Right lobe of liver (tissue), 6 donors: ENCODE data around the gene CEMIP2. TPM values are rescaled to one million over a fixed set of nuclear protein-coding genes. Genes with fewer than 3 reads are reported as not detected.

Experiments used
- ATAC-seq, 4 donors: fragments of 200-7000 bp; cut with Tn5 transposase; one replicate each; pipeline ENCODE4 v1.9.1; 2020; ENCODE audit warnings: mild to moderate bottlenecking in 4 of 4, moderate library complexity in 4 of 4
- DNase-seq, 3 donors: peaks; one replicate each; pipeline ENCODE4 v3.0.0-alpha.2; 2020
- H3K27ac ChIP-seq, 3 donors: fragments of 200-600 bp; one replicate each; pipeline ENCODE4 v1.8.0; 2022
- H3K27me3 ChIP-seq, 2 donors: fragments of 200-600 bp; one replicate each; pipeline ENCODE4 v1.8.0; 2022
- H3K36me3 ChIP-seq, 4 donors: fragments of 200-600 bp; sonication (generic) in 1 of 4; one replicate each; pipeline versions ENCODE4 v1.5.1 to v1.8.0; 2017 to 2022; ENCODE audit warnings: control low read depth in 1 of 4
- H3K4me1 ChIP-seq, 4 donors: fragments of 200-600 bp; sonication (generic) in 1 of 4; one replicate each; pipeline versions ENCODE4 v1.5.1 to v1.8.0; 2017 to 2022; ENCODE audit warnings: control low read depth in 1 of 4
- H3K4me3 ChIP-seq, 3 donors: fragments of 200-600 bp; one replicate each; pipeline ENCODE4 v1.8.0; 2022
- H3K9me3 ChIP-seq, 4 donors: fragments of 200-600 bp; sonication (generic) in 1 of 4; one replicate each; pipeline versions ENCODE4 v1.5.1 to v1.8.0; 2017 to 2022; ENCODE audit warnings: control low read depth in 1 of 4
- CTCF ChIP-seq, 4 donors: fragments of 200-600 bp in 3 of 4; fragments of 450-650 bp in 1 of 4; IDR thresholded peaks; one replicate each; pipeline versions ENCODE4 v1.5.1 to v1.8.0; 2016 to 2022; ENCODE audit warnings: antibody characterized with exemption in 4 of 4, mild to moderate bottlenecking in 2 of 4
- POLR2A ChIP-seq: fragments of 450-650 bp; IDR thresholded peaks from one replicate; pipeline ENCODE4 v1.6.1; 2017; ENCODE audit warnings: antibody characterized with exemption, mild to moderate bottlenecking
- WGBS: methylation state at CpG from one replicate; pipeline ENCODE4 v1.1.6; 2018; ENCODE audit warnings: low coverage, low lambda C conversion rate; ENCODE audit not compliant: insufficient coverage; ENCODE audit errors: missing lambda C conversion rate; 5-methylcytosine and 5-hydroxymethylcytosine counted together
- intact Hi-C, 2 donors: fragments of 100-400 bp; cut with DNase I; formaldehyde crosslinking; loops; one replicate each; pipeline versions ENCODE4 v1.11.2 to v1.14.1; 2022
- total RNA-seq, 6 experiments: library from RNA; depleted of rRNA in 2 of 6; stranded (reverse); fragments of >200 nt in 2 of 6; fragmentation: NEBNext Ultra II Directional in 3 of 6; extraction: Animal tissue kit (Norgen Biotek cat#: 25700) in 3 of 6; gene quantifications; one replicate each; pipeline versions ENCODE4 v1.1.0 to v1.2.4, GENCODE V29; 2016 to 2023
- donor health status: DM: no; HTN: yes; CAD: no.
- donor health status: DM: no; HTN: no; CAD: no.
- donor health status: DM: no; HTN: no; CAD: no.
- donor health status: DM: no; HTN: yes; CAD: no.
- donor health status: DM: no; HTN: yes; CAD: no.

Gene CEMIP2
- total RNA-seq, 6 experiments from 2014 or later, result 40.9 to 92.8 (median 56.5) TPM

GRCh38 chr9:71710856-71711255 lies 57.5 kb downstream of the CEMIP2 start:
- Histone ChIP-seq H3K9me3 (no peaks in the 10 kb centered on the region), H3K4me3 (no peak overlapping the region), H3K36me3 (peaks cover 9 to 69% (median 23%) of the 10 kb centered on the region in 4 donors), H3K4me1 (peaks cover 0 to 8% (median 0%) of the 10 kb centered on the region in 4 donors), H3K27me3 (no peaks in the 10 kb centered on the region), H3K27ac (no peak overlapping the region)
- intact Hi-C loops, result no loop called here
- DNase-seq, result no peak
- TF ChIP-seq CTCF (IDR thresholded peaks at IDR 0.05) (no peak), POLR2A (no peak)
- ATAC-seq, result no peak

- Histone ChIP-seq H3K27ac (no peak overlapping the region), H3K9me3 (no peaks in the 10 kb centered on the region), H3K4me3 (no peak overlapping the region), H3K4me1 (peaks cover 0 to 1% (median 0%) of the 10 kb centered on the region in 4 donors), H3K36me3 (peaks cover 9 to 69% (median 23%) of the 10 kb centered on the region in 4 donors), H3K27me3 (no peaks in the 10 kb centered on the region)
- WGBS, result 76% methylated on average over 5 of the region's 5 CpGs
- no peak for TF ChIP-seq CTCF (IDR thresholded peaks at IDR 0.05)
- TF ChIP-seq POLR2A, result no peak
- DNase-seq, result no peak
- intact Hi-C loops, result no loop called here
- no peak for ATAC-seq
These were observed 58.1 kb downstream of the CEMIP2 start for GRCh38 chr9:71710201-71710600.

GRCh38 chr9:71709384-71709783 lies 58.9 kb downstream of the CEMIP2 start:
- H3K36me3 ChIP-seq, result peaks cover 9 to 66% (median 26%) of the 10 kb centered on the region in 4 donors
- TF ChIP-seq CTCF (IDR thresholded peaks at IDR 0.05) (no peak), POLR2A (no peak)
- H3K27me3 ChIP-seq, result no peaks in the 10 kb centered on the region
- H3K9me3 ChIP-seq, result no peaks in the 10 kb centered on the region
- intact Hi-C loops, result no loop called here
- ATAC-seq, result no peak
- no peak overlapping the region for H3K27ac ChIP-seq
- H3K4me1 ChIP-seq, result no peaks in the 10 kb centered on the region
- no peak overlapping the region for H3K4me3 ChIP-seq
- DNase-seq, result no peak
- 91% methylated on average over 1 of the region's 1 CpG for WGBS

- no peak for ATAC-seq
- 100% methylated on average over 1 of the region's 1 CpG for WGBS
- intact Hi-C loops, result no loop called here
- Histone ChIP-seq H3K4me3 (no peak overlapping the region), H3K27ac (no peak overlapping the region), H3K9me3 (no peaks in the 10 kb centered on the region), H3K27me3 (no peaks in the 10 kb centered on the region), H3K36me3 (peaks cover 8 to 62% (median 21%) of the 10 kb centered on the region in 4 donors), H3K4me1 (no peaks in the 10 kb centered on the region)
- TF ChIP-seq CTCF (IDR thresholded peaks at IDR 0.05), result no peak
- no peak for TF ChIP-seq POLR2A
- DNase-seq, result no peak
These were observed 62.1 kb downstream of the CEMIP2 start for GRCh38 chr9:71706176-71706575.

- Histone ChIP-seq H3K36me3 (peaks cover 3 to 62% (median 23%) of the 10 kb centered on the region in 4 donors), H3K27ac (no peak overlapping the region), H3K9me3 (no peaks in the 10 kb centered on the region), H3K4me3 (no peak overlapping the region), H3K4me1 (no peaks in the 10 kb centered on the region), H3K27me3 (no peaks in the 10 kb centered on the region)
- 91% methylated on average over 1 of the region's 1 CpG for WGBS
- ATAC-seq, result no peak
- intact Hi-C loops, result no loop called here
- no peak for DNase-seq
- TF ChIP-seq CTCF (IDR thresholded peaks at IDR 0.05), result no peak
These were observed 63.5 kb downstream of the CEMIP2 start for GRCh38 chr9:71704796-71705195.
